HEK293 (cell line): ENCODE results near the gene OCA2.

ENCODE experiments used
- CTCF ChIA-PET: fragments of 350-600 bp; formaldehyde crosslinking; extraction: SDS; loops from one replicate; lab custom pipeline; 2021; ENCODE audit warnings: antibody characterized with exemption; lab: Yijun Ruan, JAX
- POLR2A ChIA-PET: fragments of 300-600 bp; formaldehyde crosslinking; extraction: SDS; loops from one replicate; lab custom pipeline; 2020; ENCODE audit warnings: antibody characterized with exemption, inconsistent platforms; lab: Yijun Ruan, JAX
- H3K27ac ChIP-seq: fragments of 200-500 bp; sonication (Bioruptor generic); 2 replicates; pipeline ENCODE4 v1.5.1; 2014; ENCODE audit warnings: low read depth, low read length, control low read depth, inconsistent platforms; ENCODE audit errors: extremely low read depth
- H3K36me3 ChIP-seq, 2 experiments: fragments of 200-500 bp in 1 of 2; sonication (Bioruptor generic) in 1 of 2; 1 replicate in 1 of 2; 2 replicates in 1 of 2; pipeline ENCODE4 v1.5.1; 2014 to 2017; ENCODE audit warnings: inconsistent platforms in 2 of 2, low read length in 2 of 2; ENCODE audit not compliant: control insufficient read depth in 2 of 2, insufficient read depth in 1 of 2
- H3K4me1 ChIP-seq: fragments of 200-500 bp; sonication (Bioruptor generic); 2 replicates; pipeline ENCODE4 v1.5.1; 2014; ENCODE audit warnings: mild to moderate bottlenecking, low read length, inconsistent platforms; ENCODE audit not compliant: control insufficient read depth, insufficient read depth
- H3K4me3 ChIP-seq: 2 replicates; pipeline ENCODE4 v1.5.1; 2011; ENCODE audit warnings: low read depth, mild to moderate bottlenecking, control low read depth, low read length, moderate library complexity
- H3K9me3 ChIP-seq: fragments of 200-500 bp; sonication (Bioruptor generic); 2 replicates; pipeline ENCODE4 v1.5.1; 2014; ENCODE audit warnings: low read depth, low read length, inconsistent platforms; ENCODE audit not compliant: control insufficient read depth, insufficient read depth
- ATF2 ChIP-seq: fragments of 450-650 bp; formaldehyde crosslinking; IDR thresholded peaks from 2 replicates; pipeline ENCODE4 v1.5.1; 2016; ENCODE audit warnings: missing biosample characterization, missing genetic modification characterization, low read depth
- HOXA7 ChIP-seq: sonication (generic); formaldehyde crosslinking; IDR thresholded peaks from 2 replicates; pipeline ENCODE4 v1.8.1; 2022; ENCODE audit warnings: missing genetic modification reagents, borderline replicate concordance
- KLF1 ChIP-seq: fragments of 450-650 bp; formaldehyde crosslinking; IDR thresholded peaks from 2 replicates; pipeline ENCODE4 v1.5.1; 2016; ENCODE audit warnings: missing biosample characterization, missing genetic modification characterization
- SETDB1 ChIP-seq: IDR thresholded peaks from one replicate; pipeline ENCODE4 v1.6.1; 2017; ENCODE audit warnings: mild to moderate bottlenecking, low read length, moderate library complexity, mixed read lengths; ENCODE audit not compliant: insufficient read length
- ZNF140 ChIP-seq: fragments of 450-650 bp; formaldehyde crosslinking; IDR thresholded peaks from 2 replicates; pipeline ENCODE4 v1.5.1; 2016; ENCODE audit warnings: missing biosample characterization, missing genetic modification characterization
- ZNF157 ChIP-seq: fragments of 450-650 bp; formaldehyde crosslinking; IDR thresholded peaks from 2 replicates; pipeline ENCODE4 v1.5.1; 2016; ENCODE audit warnings: missing biosample characterization, missing genetic modification characterization
- ZNF16 ChIP-seq: fragments of 450-650 bp; formaldehyde crosslinking; IDR thresholded peaks from 2 replicates; pipeline ENCODE4 v1.5.1; 2016; ENCODE audit warnings: low read depth, missing biosample characterization, missing genetic modification characterization
- ZNF211 ChIP-seq: fragments of 450-650 bp; formaldehyde crosslinking; IDR thresholded peaks from 2 replicates; pipeline ENCODE4 v1.5.1; 2016; ENCODE audit warnings: low read depth, missing biosample characterization, missing genetic modification characterization
- ZNF223 ChIP-seq: fragments of 450-650 bp; formaldehyde crosslinking; IDR thresholded peaks from 2 replicates; pipeline ENCODE4 v1.5.1; 2016; ENCODE audit warnings: missing biosample characterization, missing genetic modification characterization
- ZNF311 ChIP-seq: fragments of 450-650 bp; formaldehyde crosslinking; IDR thresholded peaks from 2 replicates; pipeline ENCODE4 v1.5.1; 2017; ENCODE audit warnings: missing biosample characterization, missing genetic modification characterization, borderline replicate concordance
- ZNF335 ChIP-seq: fragments of 450-650 bp; formaldehyde crosslinking; conservative IDR thresholded peaks from 2 replicates; pipeline ENCODE4 v1.5.1; 2016; ENCODE audit warnings: missing biosample characterization, missing genetic modification characterization
- ZNF394 ChIP-seq: fragments of 450-650 bp; formaldehyde crosslinking; IDR thresholded peaks from 2 replicates; pipeline ENCODE4 v1.5.1; 2016; ENCODE audit warnings: missing biosample characterization, missing genetic modification characterization, mild to moderate bottlenecking, moderate library complexity, borderline replicate concordance
- ZNF621 ChIP-seq: fragments of 450-650 bp; formaldehyde crosslinking; IDR thresholded peaks from 2 replicates; pipeline ENCODE4 v1.5.1; 2017; ENCODE audit warnings: missing biosample characterization, missing genetic modification characterization
- ZNF626 ChIP-seq: fragments of 450-650 bp; sonication (Bioruptor Pico); formaldehyde crosslinking; IDR thresholded peaks from 2 replicates; pipeline ENCODE4 v1.5.1; 2018; ENCODE audit warnings: missing biosample characterization, missing genetic modification characterization, inconsistent platforms
- ZNF664 ChIP-seq: fragments of 450-650 bp; formaldehyde crosslinking; IDR thresholded peaks from 2 replicates; pipeline ENCODE4 v1.5.1; 2016; ENCODE audit warnings: missing biosample characterization, missing genetic modification characterization
- ZNF747 ChIP-seq: fragments of 450-650 bp; formaldehyde crosslinking; IDR thresholded peaks from 2 replicates; pipeline ENCODE4 v1.5.1; 2016; ENCODE audit warnings: missing biosample characterization, missing genetic modification characterization
- ZSCAN16 ChIP-seq: fragments of 450-650 bp; formaldehyde crosslinking; IDR thresholded peaks from 2 replicates; pipeline ENCODE4 v1.5.1; 2016; ENCODE audit warnings: missing biosample characterization, missing genetic modification characterization
- TF ChIP-seq, protein P1 (sequence below): fragments of 450-650 bp; formaldehyde crosslinking; conservative IDR thresholded peaks from 2 replicates; pipeline ENCODE4 v1.5.1; 2016; ENCODE audit warnings: low read depth, missing biosample characterization, missing genetic modification characterization
- TF ChIP-seq, protein P2 (sequence below): fragments of 450-650 bp; formaldehyde crosslinking; IDR thresholded peaks from 2 replicates; pipeline ENCODE4 v1.5.1; 2016; ENCODE audit warnings: missing biosample characterization, missing genetic modification characterization
- TF ChIP-seq, protein P3 (sequence below): fragments of 450-650 bp; formaldehyde crosslinking; IDR thresholded peaks from 2 replicates; pipeline ENCODE4 v1.5.1; 2017; ENCODE audit warnings: missing biosample characterization, missing genetic modification characterization

The OCA2 gene

DNA sequence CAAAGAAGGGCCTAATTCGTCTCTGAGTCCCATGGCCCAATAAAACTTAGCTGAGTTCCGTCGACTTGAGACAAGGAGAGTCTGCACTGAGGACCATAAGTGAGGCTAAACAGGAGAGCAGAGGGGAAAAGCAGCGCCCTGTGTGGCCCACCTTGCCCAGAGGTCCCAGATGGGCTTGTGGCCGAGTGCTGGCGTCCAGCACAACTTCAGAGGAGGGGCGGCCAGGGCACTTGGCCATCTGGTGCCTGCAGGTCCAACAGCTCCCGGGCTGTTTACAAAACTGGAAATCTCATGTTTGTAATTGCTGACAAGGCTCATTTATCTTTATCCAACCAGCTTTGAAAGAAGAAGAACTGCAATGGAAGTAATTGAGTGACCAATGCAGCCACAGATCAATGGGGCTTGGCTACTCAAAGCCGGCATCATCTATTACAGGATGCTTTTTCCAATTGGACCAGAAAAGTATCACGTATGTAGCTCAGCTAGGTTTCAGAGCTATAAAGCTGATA lies 306.3 kb downstream of the OCA2 start (continued):
- no peak for TF ChIP-seq ZNF621 (tag by site-specific recombination)

DNA sequence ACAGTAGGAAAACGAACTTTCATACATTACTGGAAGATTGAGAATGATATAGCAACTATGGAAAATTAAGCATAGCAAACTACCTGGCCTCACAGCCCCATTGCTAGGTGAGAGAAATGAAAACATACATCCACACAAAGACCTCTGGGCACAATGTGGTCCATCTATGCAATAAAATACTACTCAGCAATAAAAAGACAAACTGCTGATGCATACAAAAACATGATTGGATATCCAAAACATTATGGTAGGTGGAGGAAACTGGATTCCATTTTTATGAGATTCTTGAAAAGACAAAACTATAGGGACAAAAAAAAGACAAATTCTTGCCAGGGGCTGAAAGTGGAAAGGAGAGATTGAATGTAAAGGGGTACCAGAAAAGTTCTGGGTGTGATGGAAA lies 308.8 kb downstream of the OCA2 start:
- POLR2A ChIA-PET = no interaction called here
- TF ChIP-seq ZNF140 (no peak), HOXA7 (CRISPR knock-in tag) (no peak), ZNF311 (no peak)
- TF ChIP-seq, all 188 proteins: peak for 0
- Histone ChIP-seq H3K4me3 (no peak overlapping the region), H3K36me3 (no peaks in the 10 kb centered on the region), H3K4me1 (no peaks in the 10 kb centered on the region), H3K27ac (no peak overlapping the region), H3K9me3 (no peaks in the 10 kb centered on the region)
- CTCF ChIA-PET = no interaction called here

DNA sequence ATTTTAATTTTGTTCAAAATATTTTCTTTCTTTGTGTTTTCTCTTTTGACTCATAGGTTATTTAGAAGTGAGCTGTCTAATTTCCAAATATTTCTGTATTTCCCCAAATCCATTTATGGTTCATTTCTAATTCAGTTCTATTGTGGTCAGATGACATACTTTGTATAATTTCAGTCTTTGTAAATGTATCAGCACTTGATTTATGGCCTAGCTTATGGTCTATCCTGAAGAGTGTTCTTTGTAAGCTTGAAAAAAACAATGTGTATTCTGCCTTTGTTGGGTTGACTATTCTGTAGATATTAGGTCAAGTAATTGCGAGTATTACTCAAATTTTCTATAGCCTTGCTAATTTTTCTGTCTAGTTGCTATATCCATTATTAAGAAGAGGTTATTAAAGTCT lies 311.2 kb downstream of the OCA2 start:
- Histone ChIP-seq H3K9me3 (no peaks in the 10 kb centered on the region), H3K27ac (no peak overlapping the region), H3K4me1 (no peaks in the 10 kb centered on the region), H3K4me3 (no peak overlapping the region), H3K36me3 (no peaks in the 10 kb centered on the region)
- TF ChIP-seq ATF2 (tag by site-specific recombination) (no peak), ZNF211 (tag by site-specific recombination) (no peak), ZNF16 (tag by site-specific recombination) (no peak), KLF1 (tag by site-specific recombination) (no peak), ZSCAN16 (tag by site-specific recombination) (no peak), SETDB1 (no peak), ZNF394 (tag by site-specific recombination) (no peak)
- TF ChIP-seq, protein P1, sequence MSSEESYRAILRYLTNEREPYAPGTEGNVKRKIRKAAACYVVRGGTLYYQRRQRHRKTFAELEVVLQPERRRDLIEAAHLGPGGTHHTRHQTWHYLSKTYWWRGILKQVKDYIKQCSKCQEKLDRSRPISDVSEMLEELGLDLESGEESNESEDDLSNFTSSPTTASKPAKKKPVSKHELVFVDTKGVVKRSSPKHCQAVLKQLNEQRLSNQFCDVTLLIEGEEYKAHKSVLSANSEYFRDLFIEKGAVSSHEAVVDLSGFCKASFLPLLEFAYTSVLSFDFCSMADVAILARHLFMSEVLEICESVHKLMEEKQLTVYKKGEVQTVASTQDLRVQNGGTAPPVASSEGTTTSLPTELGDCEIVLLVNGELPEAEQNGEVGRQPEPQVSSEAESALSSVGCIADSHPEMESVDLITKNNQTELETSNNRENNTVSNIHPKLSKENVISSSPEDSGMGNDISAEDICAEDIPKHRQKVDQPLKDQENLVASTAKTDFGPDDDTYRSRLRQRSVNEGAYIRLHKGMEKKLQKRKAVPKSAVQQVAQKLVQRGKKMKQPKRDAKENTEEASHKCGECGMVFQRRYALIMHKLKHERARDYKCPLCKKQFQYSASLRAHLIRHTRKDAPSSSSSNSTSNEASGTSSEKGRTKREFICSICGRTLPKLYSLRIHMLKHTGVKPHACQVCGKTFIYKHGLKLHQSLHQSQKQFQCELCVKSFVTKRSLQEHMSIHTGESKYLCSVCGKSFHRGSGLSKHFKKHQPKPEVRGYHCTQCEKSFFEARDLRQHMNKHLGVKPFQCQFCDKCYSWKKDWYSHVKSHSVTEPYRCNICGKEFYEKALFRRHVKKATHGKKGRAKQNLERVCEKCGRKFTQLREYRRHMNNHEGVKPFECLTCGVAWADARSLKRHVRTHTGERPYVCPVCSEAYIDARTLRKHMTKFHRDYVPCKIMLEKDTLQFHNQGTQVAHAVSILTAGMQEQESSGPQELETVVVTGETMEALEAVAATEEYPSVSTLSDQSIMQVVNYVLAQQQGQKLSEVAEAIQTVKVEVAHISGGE (tag by site-specific recombination) = no peak
- ChIA-PET CTCF (no interaction called here), POLR2A (no interaction called here)

GRCh38 chr15:27784107-27784506 lies 315.0 kb downstream of the OCA2 start:
- Histone ChIP-seq H3K4me1 (no peaks in the 10 kb centered on the region), H3K27ac (no peak overlapping the region), H3K36me3 (no peaks in the 10 kb centered on the region), H3K4me3 (no peak overlapping the region), H3K9me3 (no peaks in the 10 kb centered on the region)
- no peak for TF ChIP-seq ZNF223 (tag by site-specific recombination)
- no peak for TF ChIP-seq ZNF626 (tag by site-specific recombination)
- no peak for TF ChIP-seq ZNF747
- TF ChIP-seq ZNF157 = no peak
- TF ChIP-seq, protein P2, sequence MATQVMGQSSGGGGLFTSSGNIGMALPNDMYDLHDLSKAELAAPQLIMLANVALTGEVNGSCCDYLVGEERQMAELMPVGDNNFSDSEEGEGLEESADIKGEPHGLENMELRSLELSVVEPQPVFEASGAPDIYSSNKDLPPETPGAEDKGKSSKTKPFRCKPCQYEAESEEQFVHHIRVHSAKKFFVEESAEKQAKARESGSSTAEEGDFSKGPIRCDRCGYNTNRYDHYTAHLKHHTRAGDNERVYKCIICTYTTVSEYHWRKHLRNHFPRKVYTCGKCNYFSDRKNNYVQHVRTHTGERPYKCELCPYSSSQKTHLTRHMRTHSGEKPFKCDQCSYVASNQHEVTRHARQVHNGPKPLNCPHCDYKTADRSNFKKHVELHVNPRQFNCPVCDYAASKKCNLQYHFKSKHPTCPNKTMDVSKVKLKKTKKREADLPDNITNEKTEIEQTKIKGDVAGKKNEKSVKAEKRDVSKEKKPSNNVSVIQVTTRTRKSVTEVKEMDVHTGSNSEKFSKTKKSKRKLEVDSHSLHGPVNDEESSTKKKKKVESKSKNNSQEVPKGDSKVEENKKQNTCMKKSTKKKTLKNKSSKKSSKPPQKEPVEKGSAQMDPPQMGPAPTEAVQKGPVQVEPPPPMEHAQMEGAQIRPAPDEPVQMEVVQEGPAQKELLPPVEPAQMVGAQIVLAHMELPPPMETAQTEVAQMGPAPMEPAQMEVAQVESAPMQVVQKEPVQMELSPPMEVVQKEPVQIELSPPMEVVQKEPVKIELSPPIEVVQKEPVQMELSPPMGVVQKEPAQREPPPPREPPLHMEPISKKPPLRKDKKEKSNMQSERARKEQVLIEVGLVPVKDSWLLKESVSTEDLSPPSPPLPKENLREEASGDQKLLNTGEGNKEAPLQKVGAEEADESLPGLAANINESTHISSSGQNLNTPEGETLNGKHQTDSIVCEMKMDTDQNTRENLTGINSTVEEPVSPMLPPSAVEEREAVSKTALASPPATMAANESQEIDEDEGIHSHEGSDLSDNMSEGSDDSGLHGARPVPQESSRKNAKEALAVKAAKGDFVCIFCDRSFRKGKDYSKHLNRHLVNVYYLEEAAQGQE (tag by site-specific recombination) = no peak
- no peak for TF ChIP-seq KLF1 (tag by site-specific recombination)
- TF ChIP-seq, protein P3, sequence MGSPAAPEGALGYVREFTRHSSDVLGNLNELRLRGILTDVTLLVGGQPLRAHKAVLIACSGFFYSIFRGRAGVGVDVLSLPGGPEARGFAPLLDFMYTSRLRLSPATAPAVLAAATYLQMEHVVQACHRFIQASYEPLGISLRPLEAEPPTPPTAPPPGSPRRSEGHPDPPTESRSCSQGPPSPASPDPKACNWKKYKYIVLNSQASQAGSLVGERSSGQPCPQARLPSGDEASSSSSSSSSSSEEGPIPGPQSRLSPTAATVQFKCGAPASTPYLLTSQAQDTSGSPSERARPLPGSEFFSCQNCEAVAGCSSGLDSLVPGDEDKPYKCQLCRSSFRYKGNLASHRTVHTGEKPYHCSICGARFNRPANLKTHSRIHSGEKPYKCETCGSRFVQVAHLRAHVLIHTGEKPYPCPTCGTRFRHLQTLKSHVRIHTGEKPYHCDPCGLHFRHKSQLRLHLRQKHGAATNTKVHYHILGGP (tag by site-specific recombination) = no peak
- TF ChIP-seq ZNF664 (tag by site-specific recombination) = no peak
- no peak for TF ChIP-seq ZNF335 (tag by site-specific recombination)
- POLR2A ChIA-PET = no interaction called here
- CTCF ChIA-PET = no interaction called here
